C4-2B (cell line): ENCODE measurements around the gene OPN1SW.

Experiments used
- CTCF ChIP-seq: fragments of 450-650 bp; conservative IDR thresholded peaks from 2 replicates; pipeline ENCODE4 v1.5.1; 2017; ENCODE audit warnings: mild to moderate bottlenecking
- ZFX ChIP-seq: fragments of 450-650 bp; IDR thresholded peaks from 2 replicates; pipeline ENCODE4 v1.6.1; 2017

- no peak for TF ChIP-seq CTCF
- no peak for TF ChIP-seq ZFX
Measured at GRCh38 chr7:128794020-128794419, 18.4 kb upstream of the OPN1SW start.
